UCSD-AML1 (cell line): ENCODE results near the gene RAB11FIP3.
A peak's percentile ranks its signal among the peaks of the same experiment; 100 is the strongest.
"Not testable (repeated sequence)": the region's sequence is repeated elsewhere in the genome, so short reads cannot be mapped to it uniquely, and the experiment has no call there.

Source experiments
- DNase-seq: peaks from one replicate; lab custom pipeline; 2025; ENCODE audit not compliant: unreplicated experiment; lab: John Stamatoyannopoulos, UW

The RAB11FIP3 gene

GRCh38 chr16:425082-425718 is at the start of gene RAB11FIP3:
Gene RAB11FIP3, plus strand, starts transcription at chr16:425649. Its CDS starts 358 bp downstream, at chr16:426007.
- peak; percentile 88 for DNase-seq

DNA sequence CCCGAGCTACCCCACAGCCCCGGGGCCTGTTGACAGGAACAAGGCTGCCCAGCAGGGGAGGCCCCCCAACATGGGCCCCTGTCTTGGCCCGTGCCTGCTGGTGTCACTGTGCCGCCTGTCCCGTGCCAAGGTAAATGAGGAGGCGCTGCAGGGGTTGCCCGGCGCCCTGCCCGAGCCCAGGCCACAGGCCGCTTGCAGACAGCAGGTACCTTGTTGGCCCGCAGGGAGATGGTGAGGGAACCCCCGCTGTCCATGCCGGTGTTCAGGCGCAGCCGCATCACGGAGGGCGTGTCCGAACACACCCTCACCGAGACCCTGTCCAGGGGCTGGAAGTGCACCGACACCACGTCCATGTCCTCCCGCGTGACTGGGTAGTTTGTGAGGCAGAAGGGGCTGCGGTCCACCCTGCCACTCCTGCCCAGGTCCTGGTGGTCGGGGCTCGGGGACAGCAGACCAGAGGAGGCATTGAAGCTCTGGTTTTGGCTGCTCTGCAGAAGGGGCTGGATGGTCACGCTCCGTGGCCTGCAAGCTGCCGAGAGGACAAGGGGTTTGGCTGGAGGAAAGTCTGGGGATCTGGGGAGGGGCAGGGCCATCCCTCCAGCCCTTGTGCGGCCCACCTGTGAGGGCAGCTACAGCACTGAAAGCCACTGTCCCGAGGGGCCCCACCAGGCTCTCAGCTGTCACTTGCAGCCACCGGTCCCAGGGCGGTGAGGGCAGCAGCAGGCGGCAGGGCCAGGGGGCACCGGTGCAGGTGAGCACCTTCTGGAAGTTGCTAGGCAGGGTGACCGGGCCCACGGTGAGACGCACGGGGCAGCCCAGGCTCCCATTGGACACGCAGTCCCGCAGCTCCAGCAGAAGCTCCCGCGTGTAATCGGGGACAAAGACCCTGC is 49.3 kb upstream of the RAB11FIP3 start:
- DNase-seq: no peak

DNA sequence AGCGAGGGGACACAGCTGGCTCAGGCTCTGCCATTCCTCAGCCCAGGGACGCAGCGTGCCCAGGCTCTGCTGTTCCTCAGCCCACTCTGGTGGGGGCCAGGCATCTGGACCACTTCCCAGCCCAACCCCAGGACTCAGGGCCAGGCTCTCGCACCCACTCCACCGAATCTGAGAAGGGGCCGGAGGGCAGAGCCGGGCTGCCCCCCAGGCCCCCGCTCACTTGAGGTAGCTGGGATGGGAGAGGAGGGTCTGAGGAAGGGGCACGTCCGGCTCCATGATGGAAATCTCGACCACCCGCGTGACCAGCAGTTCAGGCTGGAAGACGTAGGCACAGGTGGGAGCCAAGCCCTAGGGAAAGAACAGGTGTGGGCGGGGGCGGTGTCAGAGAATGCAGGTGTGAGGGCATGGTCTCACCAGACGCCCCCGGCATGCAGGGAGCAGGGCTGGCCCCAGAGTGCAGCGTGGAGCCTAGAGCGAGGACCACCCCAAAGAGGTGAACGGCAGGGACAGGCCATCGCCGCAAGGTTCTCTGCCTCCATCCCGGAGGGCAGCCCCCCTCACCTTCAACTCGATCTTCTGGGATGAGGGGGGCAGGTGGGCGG is 48.5 kb upstream of the RAB11FIP3 start:
- DNase-seq: no peak

- no peak for DNase-seq
Measured at GRCh38 chr16:377419-377951, 48.0 kb upstream of the RAB11FIP3 start.

GRCh38 chr16:378113-378820 is 47.2 kb upstream of the RAB11FIP3 start:
- not testable (repeated sequence) for DNase-seq

- no peak for DNase-seq
Measured at GRCh38 chr16:378821-379182, 46.6 kb upstream of the RAB11FIP3 start.

DNA sequence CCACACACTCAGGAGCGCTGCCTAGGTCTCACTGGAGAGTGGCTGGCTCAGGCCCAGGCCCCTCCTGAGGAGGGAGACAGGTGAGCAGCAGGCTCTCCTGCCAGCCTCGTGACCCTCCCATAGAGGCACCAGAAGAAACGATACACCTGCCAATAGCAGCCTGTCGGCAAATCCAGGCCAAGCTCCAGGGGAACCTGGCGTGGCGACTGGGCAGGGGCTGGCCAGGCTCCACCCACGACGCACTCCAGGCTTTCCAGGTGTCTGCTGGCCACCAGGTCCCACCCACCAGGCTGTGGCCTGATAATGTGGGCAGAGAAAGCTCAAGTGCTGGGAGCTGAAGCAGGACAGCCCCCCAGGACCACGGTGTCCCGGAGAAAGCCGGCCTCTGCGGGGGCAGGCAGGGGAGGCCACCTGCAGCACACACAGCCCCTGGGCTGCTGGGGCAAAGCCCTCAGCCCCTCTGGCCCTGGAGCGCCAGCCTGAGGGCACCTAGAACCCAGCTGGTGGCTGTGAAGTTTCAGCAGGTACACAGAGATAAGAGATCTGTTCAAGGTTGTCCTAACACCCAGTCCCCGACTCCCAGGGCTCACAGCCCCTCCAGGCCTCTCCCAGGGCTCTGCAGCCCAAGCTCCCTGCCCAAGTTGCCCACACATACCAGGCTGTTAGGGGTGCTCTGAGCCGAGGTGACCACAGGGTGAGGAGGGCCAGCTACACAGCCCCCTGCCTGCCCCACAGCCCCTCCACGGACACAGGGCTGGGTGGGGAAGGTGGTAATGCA is 46.1 kb upstream of the RAB11FIP3 start:
- DNase-seq: no peak

DNA sequence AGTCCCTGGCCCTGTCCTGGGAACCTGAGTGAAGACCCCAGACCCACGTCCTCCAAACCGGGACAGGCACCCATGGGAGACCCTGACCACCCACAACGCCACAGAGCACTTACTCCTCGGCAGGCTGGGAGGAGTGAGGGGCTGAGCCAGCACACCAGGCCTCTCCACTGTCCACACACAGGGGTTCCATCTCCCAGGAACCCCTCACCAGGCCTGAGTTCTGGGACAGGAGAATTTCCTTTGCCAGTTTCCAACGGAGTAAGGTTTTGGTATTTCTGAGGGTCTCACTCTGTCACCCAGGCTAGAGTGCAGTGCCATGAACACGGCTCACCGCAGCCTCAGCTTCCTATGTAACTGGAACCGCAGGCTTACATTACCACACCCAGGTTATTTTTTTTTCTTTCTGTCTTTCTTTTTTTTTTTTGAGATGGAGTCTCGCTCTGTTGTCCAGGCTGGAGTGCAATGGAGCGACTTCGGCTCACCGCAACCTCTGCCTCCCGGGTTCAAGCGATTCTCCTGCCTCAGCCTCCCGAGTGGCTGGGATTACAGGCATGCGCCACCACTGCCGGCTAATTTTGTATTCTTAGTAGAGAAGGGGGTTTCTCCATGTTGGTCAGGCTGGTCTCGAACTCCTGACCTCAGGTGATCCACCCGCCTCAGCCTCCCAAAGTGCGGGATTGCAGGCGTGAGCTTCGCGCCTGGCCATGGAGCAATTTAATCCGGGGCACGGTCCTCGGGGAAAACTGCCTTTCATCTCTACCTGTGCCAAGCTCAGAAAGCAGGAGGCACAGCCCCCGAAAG is 45.3 kb upstream of the RAB11FIP3 start:
- DNase-seq: no peak

GRCh38 chr16:380762-381011 is 44.8 kb upstream of the RAB11FIP3 start:
- DNase-seq: no peak

GRCh38 chr16:381012-381788 is 44.2 kb upstream of the RAB11FIP3 start:
- DNase-seq: peak; percentile 28

GRCh38 chr16:381789-382717 is 43.4 kb upstream of the RAB11FIP3 start, which contains the start of gene PGAP6:
Gene PGAP6, minus strand, starts transcription at chr16:381978. Its CDS starts 157 bp downstream, at chr16:381821.
- peak; percentile 78 for DNase-seq

DNA sequence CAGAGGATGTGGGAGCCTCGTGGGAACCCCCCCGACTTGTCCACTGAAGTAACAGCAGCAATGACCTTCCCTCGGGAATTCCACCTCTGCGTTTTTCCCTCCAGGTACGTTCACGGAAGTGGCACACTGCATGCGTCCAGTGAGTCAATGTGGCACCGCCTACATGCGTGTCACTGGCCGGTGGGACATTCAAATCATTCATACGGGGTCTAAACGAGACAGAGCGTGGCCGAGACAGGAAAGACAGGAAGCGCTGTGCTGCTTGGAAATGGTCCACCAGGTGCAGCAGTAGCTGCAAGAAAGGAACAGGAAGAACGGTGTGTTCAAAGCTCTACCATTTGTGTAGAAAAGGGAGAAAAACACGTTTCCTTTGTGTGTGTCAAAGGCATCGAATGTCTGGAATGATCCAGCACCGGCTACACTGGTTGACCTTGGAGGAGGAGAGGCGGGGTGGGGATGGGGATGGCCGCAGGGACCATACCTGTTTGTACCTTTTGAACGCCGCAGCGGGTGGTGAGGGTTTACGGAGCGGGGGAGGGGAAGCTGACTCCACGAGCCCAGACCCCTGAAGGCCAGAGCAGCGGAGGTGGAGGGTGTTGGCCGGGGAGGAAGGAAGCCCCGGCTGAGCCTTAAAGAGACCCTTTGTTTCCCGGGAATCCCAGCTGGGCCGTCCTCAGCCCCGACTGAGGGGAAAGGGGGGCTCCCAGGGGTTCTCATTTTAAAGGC is 42.0 kb upstream of the RAB11FIP3 start:
- DNase-seq: no peak

DNA sequence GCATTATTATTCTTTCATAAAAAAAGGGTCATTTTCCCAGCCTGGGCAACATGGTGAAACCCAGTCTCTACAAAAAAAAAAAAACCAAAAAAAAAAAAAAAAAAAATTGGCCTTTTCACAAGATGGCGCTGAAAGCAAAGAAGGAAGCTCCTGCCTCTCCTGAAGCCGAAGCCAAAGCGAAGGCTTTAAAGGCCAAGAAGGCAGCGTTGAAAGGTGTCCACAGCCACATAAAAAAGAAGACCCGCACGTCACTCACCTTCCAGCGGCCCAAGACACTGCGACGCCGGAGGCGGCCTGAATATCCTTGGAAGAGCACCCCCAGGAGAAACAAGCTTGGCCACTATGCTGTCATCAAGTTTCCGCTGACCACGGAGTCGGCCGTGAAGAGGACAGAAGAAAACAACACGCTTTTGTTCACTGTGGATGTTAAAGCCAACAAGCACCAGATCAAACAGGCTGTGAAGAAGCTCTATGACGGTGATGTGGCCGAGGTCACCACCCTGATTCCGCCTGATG is 38.8 kb upstream of the RAB11FIP3 start:
- no peak for DNase-seq

DNA sequence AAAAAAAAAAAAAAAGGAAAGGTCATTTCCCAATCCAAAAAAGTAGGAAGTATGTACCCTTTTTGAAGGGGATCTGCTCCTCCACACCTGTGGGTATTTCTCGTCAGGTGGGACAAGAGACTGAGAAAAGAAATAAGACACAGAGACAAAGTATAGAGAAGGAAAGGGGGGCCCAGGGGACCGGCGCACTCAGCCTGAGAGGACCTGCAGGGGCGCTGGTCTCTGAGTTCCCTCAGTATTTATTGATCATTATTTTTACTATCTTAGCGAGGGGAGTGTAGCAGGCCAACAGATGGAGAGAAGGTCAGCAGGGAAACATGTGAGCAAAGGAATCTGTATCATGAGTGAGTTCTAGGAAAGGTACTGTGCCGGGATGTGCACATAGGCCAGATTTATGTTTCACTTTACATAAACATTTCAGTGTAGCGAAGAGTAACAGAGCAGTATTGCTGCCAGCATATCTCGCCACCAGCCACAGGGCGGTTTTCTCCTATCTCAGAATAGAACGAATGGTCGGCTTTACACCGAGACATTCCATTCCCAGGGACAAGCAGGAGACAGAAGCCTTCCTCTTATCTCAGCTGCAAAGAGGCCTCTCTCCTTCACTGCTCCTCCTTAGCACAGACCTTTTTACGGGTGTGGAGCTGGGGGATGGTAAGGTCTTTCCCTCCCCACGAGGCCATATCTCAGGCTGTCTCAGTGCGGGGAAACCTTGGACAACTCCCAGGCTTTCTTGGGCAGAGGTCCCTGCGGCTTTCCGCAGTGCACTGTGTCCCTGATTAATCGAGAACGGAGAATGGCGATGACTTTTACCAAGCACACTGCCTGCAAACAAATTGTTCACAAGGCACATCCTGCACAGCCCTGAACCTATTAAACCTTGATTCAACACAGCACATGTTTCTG is 37.4 kb upstream of the RAB11FIP3 start:
- not testable (repeated sequence) for DNase-seq

DNA sequence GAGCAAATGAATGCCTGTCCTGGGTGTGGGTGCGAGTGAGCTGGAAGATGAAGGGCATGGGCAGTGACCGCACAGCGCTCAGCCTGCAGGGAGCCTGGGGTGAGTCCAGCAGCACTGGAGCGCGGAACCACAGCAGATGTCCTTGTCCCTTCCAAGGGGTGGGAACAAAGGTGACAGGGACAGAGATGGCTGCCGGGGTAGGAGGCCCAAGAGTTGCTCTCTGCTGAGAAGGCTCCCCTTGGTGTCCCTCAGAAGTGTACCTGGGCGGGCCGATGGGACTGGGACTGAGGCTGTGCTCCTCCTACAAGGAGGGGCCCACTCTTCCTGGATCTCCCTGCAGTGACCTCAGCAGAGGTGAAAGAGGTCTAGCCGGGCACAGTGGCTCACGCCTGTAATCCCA is 36.1 kb upstream of the RAB11FIP3 start:
- no peak for DNase-seq

- peak; percentile 83 for DNase-seq
Measured at GRCh38 chr16:391885-392335, 33.5 kb upstream of the RAB11FIP3 start.
